HepG2 (cell line): Measurements from ENCODE around the gene PEX11G. TPM values are rescaled to one million over a fixed set of nuclear protein-coding genes. Genes with fewer than 3 reads are reported as not detected.

Source experiments
- ATF7 ChIP-seq, 2 experiments: fragments of 450-650 bp in 1 of 2; sonication (generic) in 1 of 2; formaldehyde crosslinking in 1 of 2; IDR thresholded peaks; 2 replicates each; pipeline versions ENCODE4 v1.4.0 to v1.6.1; 2016 to 2020; ENCODE audit warnings: antibody characterized with exemption in 1 of 2, mild to moderate bottlenecking in 1 of 2, missing genetic modification reagents in 1 of 2
- GRHL1 ChIP-seq: sonication (generic); formaldehyde crosslinking; conservative IDR thresholded peaks from 2 replicates; pipeline ENCODE4 v1.8.0; 2022; ENCODE audit warnings: missing genetic modification reagents
- HDAC6 ChIP-seq: fragments of 200-600 bp; sonication (generic); IDR thresholded peaks from 2 replicates; pipeline ENCODE4 v1.7.0; 2017; ENCODE audit warnings: mild to moderate bottlenecking, antibody characterized with exemption, low read length, low read depth
- MAF1 ChIP-seq: sonication (generic); formaldehyde crosslinking; IDR thresholded peaks from 2 replicates; pipeline ENCODE4 v1.5.0; 2020; ENCODE audit warnings: missing genetic modification reagents, borderline replicate concordance
- MLLT10 ChIP-seq: sonication (generic); formaldehyde crosslinking; IDR thresholded peaks from 2 replicates; pipeline ENCODE4 v1.4.0; 2020; ENCODE audit warnings: missing genetic modification reagents
- NFYB ChIP-seq: sonication (generic); formaldehyde crosslinking; IDR thresholded peaks from 2 replicates; pipeline ENCODE4 v1.4.0; 2020; ENCODE audit warnings: missing genetic modification reagents
- REST ChIP-seq, 2 experiments: IDR thresholded peaks; 2 replicates each; pipeline ENCODE4 v1.6.1; 2011 to 2012; ENCODE audit warnings: low read length in 2 of 2, borderline replicate concordance in 1 of 2, low read depth in 1 of 2, mild to moderate bottlenecking in 1 of 2, moderate library complexity in 1 of 2
- RXRB ChIP-seq: IDR thresholded peaks from 2 replicates; pipeline ENCODE4 v1.6.1; 2016; ENCODE audit warnings: borderline replicate concordance, missing genetic modification reagents, missing compliant biosample characterization
- ZFP36L2 ChIP-seq: sonication (generic); formaldehyde crosslinking; IDR thresholded peaks from 2 replicates; pipeline ENCODE4 v1.4.0; 2020; ENCODE audit warnings: missing genetic modification reagents
- ZFY ChIP-seq: sonication (generic); formaldehyde crosslinking; IDR thresholded peaks from 2 replicates; pipeline ENCODE4 v1.4.0; 2020; ENCODE audit warnings: missing genetic modification reagents
- ZNF253 ChIP-seq: sonication (generic); formaldehyde crosslinking; IDR thresholded peaks from 2 replicates; pipeline ENCODE4 v1.8.0; 2022; ENCODE audit warnings: mild to moderate bottlenecking, missing genetic modification reagents, borderline replicate concordance
- ZNF281 ChIP-seq: sonication (generic); formaldehyde crosslinking; IDR thresholded peaks from 2 replicates; pipeline ENCODE4 v1.4.0; 2020; ENCODE audit warnings: missing genetic modification reagents, borderline replicate concordance
- ZNF570 ChIP-seq: sonication (generic); formaldehyde crosslinking; IDR thresholded peaks from 2 replicates; pipeline ENCODE4 v1.4.0; 2020; ENCODE audit warnings: mild to moderate bottlenecking, missing genetic modification reagents, borderline replicate concordance
- ZNF574 ChIP-seq: sonication (generic); formaldehyde crosslinking; IDR thresholded peaks from 2 replicates; pipeline ENCODE4 v1.4.0; 2020; ENCODE audit warnings: missing genetic modification reagents
- ZNF710 ChIP-seq: sonication (generic); formaldehyde crosslinking; IDR thresholded peaks from 2 replicates; pipeline ENCODE4 v1.5.0; 2020; ENCODE audit warnings: mild to moderate bottlenecking, missing genetic modification reagents, borderline replicate concordance
- polyA plus RNA-seq, 8 experiments: library from polyadenylated mRNA; depleted of rRNA in 3 of 8; stranded (reverse) in 7 of 8; unstranded in 1 of 8; fragments of >200 nt; fragmentation: Illumina TruSeq in 4 of 8; extraction: Trizol in 4 of 8; gene quantifications; 2 replicates each; pipeline versions ENCODE4 v1.2.1 to v1.2.3, GENCODE V29; 2011 to 2016; ENCODE audit warnings: low read depth in 4 of 8, missing spikeins in 1 of 8, mixed read lengths in 1 of 8; ENCODE audit not compliant: insufficient read depth in 1 of 8
- total RNA-seq, 5 experiments: library from RNA; depleted of rRNA; stranded (reverse); fragments of >200 nt; fragmentation: Illumina TruSeq; extraction: Trizol; gene quantifications; 2 replicates each; pipeline ENCODE4 v1.2.3, GENCODE V29; 2016; ENCODE audit warnings: low read depth in 1 of 5

Gene PEX11G
- total and polyA plus RNA-seq, 2 of the 13 experiments (the other 11 are each of a cell fraction or from before 2014, with no cell fraction given) = not detected

- peak; percentile 47; the same call in 1 of the 2 replicates for TF ChIP-seq ZNF281 (CRISPR knock-in tag)
- TF ChIP-seq GRHL1 (CRISPR knock-in tag) = no peak
- no peak for TF ChIP-seq HDAC6
- TF ChIP-seq ZFP36L2 = peak; percentile 87; the same call in 1 of the 2 replicates
- no peak for TF ChIP-seq MLLT10
- peak; percentile 23; the same call in 1 of the 2 replicates for TF ChIP-seq ZFY
- no peak for TF ChIP-seq ZNF253 (CRISPR knock-in tag)
- no peak for TF ChIP-seq ZNF710
- no peak for TF ChIP-seq ATF7 (IDR thresholded peaks at IDR 0.05)
- no peak for TF ChIP-seq ATF7 (CRISPR knock-in tag; IDR thresholded peaks at IDR 0.05)
- peak; percentile 53 for TF ChIP-seq RXRB (CRISPR knock-in tag)
- TF ChIP-seq NFYB (CRISPR knock-in tag) = no peak
- TF ChIP-seq ZNF574 (CRISPR knock-in tag) = peak; percentile 43; the same call in 1 of the 2 replicates
- no peak for TF ChIP-seq ZNF570 (CRISPR knock-in tag)
- TF ChIP-seq REST (IDR thresholded peaks at IDR 0.05; ENCODE audit: borderline replicate concordance in 1 of 2, low read depth in 1 of 2, low read length in 2 of 2) = peak; percentile 94 to 98
- no peak for TF ChIP-seq MAF1 (CRISPR knock-in tag)
Measured at GRCh38 chr19:7509625-7510024, 20.8 kb upstream of the PEX11G start (continued).
